Midbrain (tissue), 1 donor: ENCODE results near the gene GLDN.
"Not testable (repeated sequence)": the region's sequence is repeated elsewhere in the genome, so short reads cannot be mapped to it uniquely, and the experiment has no call there.

Source experiments
- DNase-seq: peaks from one replicate; lab custom pipeline; 2025; lab: John Stamatoyannopoulos, UW

Gene GLDN

DNA sequence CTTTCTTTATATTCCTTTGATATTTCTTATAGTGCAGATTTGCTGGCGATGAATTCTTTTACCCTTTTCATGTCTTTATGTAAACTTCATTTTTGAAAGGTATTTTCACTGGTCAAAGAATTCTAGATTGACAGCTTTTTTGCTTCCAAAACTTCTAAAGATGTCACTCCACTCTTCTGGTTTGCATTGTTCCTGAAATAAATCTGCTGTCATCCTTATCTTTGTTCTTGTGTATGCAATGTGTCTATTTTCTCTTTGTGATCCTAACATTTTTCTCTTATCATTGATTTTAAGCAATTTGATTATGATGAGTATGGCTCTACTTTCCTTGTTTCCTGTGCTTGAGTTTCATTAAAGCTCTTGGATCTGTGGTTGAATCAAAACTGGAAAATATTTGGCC, 103.4 kb downstream of the GLDN start:
- no peak for DNase-seq

DNA sequence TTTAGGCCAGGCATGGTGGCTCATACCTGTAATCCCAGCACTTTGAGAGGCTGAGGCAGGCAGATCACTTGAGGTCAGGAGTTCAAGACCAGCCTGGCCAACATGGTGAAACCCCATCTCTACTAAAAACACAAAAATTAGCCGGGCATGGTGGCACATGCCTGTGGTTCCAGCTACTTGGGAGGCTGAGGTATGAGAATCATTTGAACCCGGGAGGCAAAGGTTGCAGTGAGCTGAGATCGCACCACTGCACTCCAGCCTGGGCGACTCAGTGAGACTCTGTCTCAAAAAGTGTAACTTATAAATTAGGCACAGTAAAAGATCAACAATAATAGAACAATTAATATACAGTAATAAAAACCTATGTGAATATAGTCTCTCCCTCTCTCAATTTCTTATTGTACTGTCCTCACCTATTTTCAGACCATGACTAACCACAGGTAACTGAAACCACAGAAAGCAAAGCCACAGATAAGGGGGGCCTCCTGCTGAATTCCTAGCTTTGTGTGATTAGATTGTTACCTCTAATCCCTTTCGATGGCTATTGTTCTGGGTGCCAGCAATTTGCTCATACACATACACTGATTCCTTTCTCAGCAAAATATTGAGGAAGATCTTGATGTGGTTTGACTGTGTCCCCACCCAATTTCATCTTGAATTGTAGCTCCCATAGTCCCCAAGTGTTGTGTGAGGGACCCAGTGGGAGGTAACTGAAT, 104.7 kb downstream of the GLDN start:
- not testable (repeated sequence) for DNase-seq

DNA sequence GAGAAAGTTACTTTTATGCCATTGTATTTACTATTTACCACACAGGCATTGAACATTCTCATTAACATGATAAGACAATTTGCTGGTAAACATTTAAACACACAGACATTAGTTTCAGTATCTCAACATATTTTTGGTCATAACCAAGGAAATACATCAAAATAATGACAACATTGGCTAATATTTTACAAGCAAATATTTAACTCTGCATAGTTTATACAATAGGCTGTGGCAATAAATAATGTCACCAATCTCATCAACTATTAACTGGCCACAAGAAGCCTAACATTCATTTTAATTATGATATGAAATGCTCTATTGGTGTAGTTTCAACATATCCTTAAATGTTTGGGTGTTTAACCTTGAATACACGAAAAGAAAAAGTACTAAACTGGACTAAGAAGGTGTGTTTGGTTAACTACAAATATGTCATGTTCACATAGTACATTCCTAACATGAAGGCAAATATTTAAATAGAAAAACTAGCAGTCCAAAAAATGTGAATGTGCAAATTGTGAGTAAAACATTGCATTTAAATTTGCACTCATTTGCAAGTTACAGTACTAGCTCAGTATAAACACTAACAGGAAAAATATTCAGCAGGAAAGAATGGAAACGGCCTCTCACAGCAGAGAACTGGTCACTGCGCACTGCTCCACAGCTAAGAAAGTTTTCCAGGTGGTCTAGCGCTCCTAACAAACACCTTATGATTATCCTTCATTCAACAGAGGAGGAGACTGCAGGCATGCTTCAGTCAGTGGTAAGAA, 106.6 kb downstream of the GLDN start:
- no peak for DNase-seq

DNA sequence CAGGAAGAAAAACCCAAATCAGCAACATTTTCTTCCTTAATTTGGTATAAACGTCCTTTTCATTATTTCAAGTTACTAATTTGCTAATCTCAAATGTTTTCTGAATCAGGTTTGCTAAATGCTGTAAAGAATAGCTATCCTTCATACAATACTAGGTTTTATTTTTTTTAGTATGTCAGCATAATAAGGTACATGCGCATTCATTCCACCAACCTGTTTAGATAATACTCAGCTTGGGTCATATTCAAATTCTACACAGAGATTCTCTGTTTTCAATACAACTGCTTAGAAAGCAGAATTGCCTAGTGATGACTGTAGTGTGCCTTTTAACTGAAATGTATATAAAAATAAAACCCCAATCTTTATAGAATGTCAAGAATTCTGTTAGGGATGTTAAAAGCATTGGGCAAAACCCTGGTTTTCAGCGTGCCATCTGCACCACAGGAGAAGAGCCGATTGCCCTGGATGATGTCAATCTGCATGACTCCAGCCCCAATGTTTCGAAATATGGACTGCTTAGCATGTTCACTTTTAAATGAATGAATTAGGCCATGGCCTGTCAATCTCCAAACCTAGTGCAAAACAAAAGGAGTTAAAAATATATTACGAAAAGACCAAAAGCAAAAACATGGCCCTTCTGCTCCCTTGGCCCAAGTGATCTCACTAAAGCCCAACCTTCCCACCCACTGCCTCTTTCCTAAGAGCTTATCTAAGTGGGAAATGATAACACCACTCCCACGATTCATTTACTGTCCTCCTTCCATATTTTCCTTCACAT, 107.4 kb downstream of the GLDN start:
- no peak for DNase-seq

DNA sequence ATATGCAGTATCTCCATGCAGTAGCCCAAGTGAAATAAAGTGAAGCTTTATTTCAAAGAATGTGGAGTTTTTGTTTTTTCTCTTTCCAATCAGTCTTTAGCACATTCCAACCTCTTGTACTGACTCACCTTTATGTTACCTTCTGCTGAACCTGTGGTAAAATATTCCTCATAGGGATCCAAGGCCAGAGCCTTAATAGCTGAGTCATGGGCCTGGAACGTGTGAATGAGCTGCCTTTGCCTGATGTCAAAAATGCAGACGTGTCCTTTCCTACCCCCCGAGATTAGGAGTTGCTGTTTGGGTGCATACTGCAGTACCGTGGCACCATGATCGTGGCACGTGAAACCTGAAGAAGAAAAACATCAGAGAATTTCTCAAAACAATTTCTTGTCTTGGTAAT, 108.5 kb downstream of the GLDN start:
- no peak for DNase-seq
